ENCODE measurements around the gene JUNB.
A peak's percentile ranks its signal among the peaks of the same experiment; 100 is the strongest.
"Not testable (repeated sequence)": the region's sequence is repeated elsewhere in the genome, so short reads cannot be mapped to it uniquely, and the experiment has no call there.

JUNB gene

DNA sequence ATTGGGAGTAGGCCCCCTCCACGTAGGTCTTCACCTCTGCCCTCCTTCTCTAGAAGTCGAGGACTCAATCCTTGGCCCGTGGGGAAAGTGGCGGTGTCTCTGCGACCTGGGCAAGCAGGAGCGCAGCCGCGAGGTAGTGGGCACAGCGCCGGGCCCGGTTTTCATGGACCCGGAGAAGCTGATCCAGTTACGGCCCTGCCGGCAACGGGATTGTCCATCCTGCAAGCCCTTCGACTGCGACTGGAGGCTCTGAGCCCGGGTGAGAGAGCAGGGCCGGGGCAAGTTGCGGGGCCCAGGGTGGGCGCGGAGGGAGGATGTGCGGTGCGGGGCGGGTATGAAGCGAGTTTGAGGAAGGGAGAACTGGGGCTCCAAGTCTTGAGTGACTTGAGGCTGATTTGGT, 12.8 kb downstream of the JUNB start:
- DNase-seq (ENCODE audit: low spot score): no peak

DNA sequence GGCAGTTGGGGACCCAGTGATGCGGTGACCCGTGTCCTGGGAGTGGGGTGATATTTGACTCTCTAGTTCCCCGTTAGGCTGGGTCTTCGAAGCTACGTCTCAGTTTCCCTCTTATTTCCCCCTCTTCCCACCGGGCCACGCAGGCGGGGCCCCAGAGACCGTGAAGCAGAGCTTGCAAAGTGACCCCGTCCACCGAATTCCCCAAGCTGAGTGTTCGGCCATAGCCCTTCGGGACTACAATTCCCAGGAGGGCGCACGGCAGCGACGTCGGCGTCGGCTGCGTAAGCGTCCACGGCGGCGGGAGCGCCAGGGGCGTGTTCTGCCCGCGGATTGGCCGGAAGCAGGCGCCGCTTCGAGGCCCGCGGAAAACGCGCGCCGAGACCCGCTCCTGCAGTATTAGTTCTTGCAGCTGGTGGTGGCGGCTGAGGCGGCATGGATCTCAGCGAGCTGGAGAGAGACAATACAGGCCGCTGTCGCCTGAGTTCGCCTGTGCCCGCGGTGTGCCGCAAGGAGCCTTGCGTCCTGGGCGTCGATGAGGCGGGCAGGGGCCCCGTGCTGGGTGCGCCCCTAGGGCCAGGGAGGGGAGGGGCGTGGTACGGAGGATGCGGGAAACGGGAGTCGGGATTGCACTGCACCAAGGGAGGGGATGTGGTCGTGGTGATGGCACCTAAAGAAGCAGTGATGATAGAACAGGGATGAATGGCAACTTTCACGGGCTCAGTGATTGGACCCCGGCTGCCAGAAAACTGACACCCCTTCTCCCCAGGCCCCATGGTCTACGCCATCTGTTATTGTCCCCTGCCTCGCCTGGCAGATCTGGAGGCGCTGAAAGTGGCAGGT, 15.2 kb downstream of the JUNB start, which contains the start of gene RNASEH2A:
RNASEH2A (plus strand) TSS at position 343 of the 840 bp plus-strand sequence; CDS start at position 433, 90 bp downstream.
- peak; percentile 97 for DNase-seq (ENCODE audit: low spot score)

- DNase-seq (ENCODE audit: low spot score): no peak
These were observed 23.8 kb downstream of the JUNB start for GRCh38 chr19:12815088-12815487.

DNA sequence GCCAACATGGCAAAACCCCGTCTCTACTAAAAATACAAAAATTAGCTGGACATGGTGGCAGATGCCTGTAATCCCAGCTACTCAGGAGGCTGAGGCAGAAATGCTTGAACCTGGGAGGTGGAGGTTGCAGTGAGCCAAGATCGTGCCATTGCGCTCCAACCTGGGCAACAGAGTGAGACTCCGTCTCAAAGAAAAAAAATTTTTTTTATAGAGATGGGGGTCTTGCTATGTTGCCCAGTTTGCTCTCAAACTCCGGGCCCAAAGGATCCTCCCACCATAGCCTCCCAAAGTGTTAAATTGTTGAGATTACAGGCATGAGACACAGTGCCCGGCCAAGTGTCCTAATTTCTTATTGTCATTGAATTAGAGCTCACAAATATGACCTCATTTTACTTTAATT, 25.9 kb downstream of the JUNB start:
- not testable (repeated sequence) for DNase-seq (ENCODE audit: low spot score)

DNA sequence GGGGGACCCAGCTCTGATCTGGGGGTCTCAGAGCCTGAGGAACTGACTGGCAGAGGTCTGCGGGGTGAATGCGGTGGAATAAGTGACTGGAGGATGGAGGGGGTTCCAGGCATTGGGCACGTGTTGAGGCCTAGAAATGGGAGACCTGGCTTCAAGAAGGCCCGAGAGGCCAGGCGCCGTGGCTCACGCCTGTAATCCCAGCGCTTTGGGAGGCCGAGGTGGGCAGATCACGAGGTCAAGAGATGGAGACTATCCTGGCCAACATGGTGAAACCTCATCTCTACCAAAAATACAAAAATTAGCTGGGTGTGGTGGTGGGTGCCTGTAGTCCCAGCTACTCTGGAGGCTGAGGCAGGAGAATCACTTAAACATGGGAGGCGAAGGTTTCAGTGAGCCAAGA, 26.5 kb downstream of the JUNB start:
- not testable (repeated sequence) for DNase-seq (ENCODE audit: low spot score)

DNA sequence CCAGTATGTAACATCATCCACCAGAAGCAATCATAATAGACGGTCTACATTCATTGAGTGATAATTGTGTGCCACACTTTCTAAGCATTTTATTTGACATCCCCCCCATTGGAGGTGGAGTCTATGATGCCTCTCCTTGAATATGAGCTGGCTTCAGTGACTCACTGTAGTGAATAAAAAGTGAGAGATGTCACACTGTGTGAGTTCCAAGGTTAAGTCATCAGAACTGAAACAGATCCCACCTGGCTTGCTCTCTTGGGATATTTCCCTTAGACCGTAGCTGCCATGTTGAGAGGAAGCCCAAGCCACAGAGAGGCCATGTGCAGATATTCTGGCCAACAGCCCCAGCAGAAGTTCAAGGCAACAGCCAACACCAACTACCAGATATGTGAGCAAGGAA, 30.5 kb downstream of the JUNB start:
- DNase-seq (ENCODE audit: low spot score): no peak

DNA sequence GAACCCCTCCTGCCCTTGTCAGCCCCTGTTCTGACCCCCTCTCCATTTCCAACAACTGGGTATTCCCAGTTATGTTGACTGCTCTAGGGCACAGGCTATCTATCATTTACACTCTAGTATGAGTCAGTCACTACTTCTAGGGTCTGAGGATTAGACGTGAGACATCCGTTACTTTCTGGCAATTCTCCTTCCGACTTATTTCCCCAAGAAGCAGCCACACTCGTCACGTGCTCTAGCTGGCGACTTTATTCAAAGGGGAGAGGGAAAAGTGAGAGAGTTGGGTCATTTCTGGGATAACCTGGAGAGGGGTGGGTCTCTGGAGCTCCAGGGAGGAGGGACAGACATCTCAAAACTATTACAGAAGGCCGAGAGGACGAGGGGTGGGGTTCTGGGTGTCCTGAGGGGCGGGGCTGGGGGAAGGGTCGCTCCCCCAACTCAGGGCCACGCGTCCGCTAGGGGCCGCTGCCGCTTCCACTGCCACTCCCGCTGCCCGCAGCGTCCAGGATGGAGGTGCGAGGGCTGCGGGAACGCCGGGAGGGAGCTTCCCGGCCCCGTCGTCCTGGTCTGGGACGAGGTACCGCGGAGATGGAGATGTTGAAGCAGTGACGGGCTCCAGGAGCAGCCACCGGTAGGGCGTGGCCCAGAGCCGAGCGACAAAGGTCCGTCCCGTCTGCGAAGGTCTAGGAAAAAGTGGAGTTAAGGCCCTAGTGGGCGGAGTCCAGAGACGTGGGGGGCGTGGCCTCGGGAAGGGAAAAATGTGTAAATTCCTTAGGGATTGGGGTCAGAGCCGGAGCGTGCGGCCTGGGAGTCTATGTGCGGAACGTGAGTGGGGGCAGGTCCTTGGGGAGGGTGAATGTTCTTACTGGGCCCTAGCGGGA, 34.2 kb downstream of the JUNB start:
- DNase-seq (ENCODE audit: low spot score): peak; percentile 95

DNA sequence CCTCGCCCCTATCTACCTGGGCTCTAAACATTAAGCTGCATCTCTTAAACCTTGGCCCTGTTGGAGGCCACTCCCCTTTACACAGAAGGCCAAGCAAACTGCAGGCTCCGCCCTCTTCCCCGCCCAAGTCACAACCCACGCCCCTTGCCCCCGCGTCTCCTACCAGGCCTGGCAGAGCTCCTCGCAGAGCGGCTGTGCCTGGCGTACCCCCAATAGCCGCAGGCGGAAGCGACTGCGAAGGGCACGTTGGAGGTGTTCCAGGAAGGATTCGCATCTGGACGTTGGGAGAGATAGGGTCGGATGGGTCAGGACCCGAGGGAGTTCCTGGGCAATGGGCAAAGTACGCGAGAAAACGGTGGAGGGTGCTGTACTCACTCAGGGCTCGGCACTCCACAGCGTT, 37.2 kb downstream of the JUNB start:
- DNase-seq (ENCODE audit: low spot score): peak; percentile 78

DNA sequence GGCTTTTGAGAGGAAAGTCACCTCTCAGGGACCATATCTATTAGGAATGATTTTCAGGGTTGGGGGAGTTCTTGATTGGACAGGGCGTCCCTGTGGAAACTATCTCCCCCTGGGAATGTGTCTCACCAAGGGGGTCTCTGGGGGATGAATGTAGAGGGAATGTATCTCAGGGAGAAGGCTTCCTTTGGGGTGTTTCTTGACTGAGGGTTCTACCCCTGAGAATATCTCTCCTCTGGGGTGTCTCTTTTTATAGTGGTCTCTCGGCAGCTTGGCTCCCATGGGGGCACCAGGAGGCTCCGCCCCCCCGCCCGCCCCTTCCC, 42.1 kb downstream of the JUNB start:
- no peak for DNase-seq (ENCODE audit: low spot score)

- peak; percentile 75 for DNase-seq (ENCODE audit: low spot score)
These were observed 42.7 kb downstream of the JUNB start for GRCh38 chr19:12833738-12834565.

- DNase-seq (ENCODE audit: low spot score): no peak
These were observed 43.3 kb downstream of the JUNB start, which contains the start of gene RTBDN for GRCh38 chr19:12834566-12834943. RTBDN (minus strand) TSS chr19:12834579; CDS start chr19:12829979, 4,600 bp downstream.

GRCh38 chr19:12834976-12835757, 43.9 kb downstream of the JUNB start:
- DNase-seq (ENCODE audit: low spot score): peak; percentile 58

GRCh38 chr19:12836529-12836863, 45.2 kb downstream of the JUNB start:
- DNase-seq (ENCODE audit: low spot score): no peak

GRCh38 chr19:12837225-12837624, 45.9 kb downstream of the JUNB start:
- DNase-seq (ENCODE audit: low spot score): no peak

DNA sequence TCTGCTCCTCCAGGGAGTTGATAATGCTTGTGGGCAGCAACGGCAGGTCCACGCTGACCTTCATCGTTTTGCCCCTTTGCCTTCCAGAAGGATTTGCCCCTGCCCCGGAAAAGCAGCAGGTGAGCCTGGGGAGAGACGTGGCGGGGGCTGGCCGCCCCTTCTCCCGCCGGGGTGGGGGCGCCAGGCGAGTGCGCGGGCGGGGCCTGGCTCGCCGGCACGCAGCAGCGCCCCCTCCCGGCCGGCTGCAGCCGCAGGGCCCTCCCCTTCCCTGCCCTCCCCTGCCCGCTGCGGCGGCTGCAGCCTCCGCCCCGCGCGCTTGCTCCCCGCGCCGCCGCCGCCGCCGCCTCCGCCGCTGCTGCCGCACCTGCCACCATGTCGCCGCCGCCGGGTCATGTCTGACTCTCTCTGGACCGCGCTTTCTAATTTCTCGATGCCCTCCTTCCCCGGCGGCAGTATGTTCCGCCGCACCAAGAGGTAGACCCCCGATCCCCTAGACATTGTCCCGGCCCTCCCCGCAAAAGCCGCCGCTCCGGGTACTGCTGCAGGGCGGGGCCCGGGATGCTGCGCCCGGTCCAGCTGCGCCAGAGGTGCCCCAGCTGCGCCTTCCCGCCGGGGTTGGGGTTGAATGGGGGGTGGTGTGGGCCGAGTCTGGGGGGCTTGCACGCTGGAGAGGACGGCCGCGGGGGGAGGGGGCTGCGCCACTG, 47.0 kb downstream of the JUNB start, which contains the start of gene MAST1:
MAST1 (plus strand) TSS at position 334 of the 704 bp plus-strand sequence; CDS start at position 392, 58 bp downstream.
- peak; percentile 78 for DNase-seq (ENCODE audit: low spot score)

DNA sequence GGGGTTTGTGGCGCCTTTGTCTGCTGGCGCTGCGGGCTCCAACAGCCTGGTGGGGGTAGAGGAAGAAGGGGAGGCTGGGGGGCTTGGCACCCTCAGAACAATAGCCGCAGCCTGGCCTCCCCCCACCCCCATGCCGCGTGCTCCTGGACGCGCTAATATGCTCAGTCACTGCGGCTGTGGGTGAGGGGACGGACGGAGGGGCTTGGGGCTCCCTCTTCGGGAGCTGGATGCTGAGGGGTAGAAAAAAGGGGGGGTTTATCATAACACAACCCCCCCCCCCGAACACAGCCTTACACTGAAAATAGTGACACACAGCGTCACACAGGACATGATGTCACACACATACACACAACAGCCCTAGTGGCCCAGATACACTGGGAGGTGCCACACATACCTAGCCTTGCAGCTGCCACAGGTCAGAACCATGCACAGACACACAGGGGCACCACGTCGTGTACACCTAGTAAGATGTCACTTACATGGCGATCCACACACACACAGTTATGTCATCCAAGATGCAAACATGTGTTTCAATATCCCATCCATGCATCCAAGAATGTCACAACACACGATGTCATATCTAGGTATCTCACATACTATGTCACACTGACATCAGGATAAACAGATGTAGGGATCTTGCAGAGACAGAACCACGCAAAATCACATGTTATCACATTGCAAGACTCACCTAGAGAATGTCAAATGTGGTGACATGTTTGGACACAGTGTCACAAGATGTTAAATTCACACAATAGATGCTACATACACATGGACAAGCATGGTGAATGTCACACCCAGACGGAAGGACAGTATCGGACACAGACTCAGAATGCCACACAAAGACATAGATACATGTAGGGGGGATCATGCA, 47.8 kb downstream of the JUNB start:
- DNase-seq (ENCODE audit: low spot score): no peak

DNA sequence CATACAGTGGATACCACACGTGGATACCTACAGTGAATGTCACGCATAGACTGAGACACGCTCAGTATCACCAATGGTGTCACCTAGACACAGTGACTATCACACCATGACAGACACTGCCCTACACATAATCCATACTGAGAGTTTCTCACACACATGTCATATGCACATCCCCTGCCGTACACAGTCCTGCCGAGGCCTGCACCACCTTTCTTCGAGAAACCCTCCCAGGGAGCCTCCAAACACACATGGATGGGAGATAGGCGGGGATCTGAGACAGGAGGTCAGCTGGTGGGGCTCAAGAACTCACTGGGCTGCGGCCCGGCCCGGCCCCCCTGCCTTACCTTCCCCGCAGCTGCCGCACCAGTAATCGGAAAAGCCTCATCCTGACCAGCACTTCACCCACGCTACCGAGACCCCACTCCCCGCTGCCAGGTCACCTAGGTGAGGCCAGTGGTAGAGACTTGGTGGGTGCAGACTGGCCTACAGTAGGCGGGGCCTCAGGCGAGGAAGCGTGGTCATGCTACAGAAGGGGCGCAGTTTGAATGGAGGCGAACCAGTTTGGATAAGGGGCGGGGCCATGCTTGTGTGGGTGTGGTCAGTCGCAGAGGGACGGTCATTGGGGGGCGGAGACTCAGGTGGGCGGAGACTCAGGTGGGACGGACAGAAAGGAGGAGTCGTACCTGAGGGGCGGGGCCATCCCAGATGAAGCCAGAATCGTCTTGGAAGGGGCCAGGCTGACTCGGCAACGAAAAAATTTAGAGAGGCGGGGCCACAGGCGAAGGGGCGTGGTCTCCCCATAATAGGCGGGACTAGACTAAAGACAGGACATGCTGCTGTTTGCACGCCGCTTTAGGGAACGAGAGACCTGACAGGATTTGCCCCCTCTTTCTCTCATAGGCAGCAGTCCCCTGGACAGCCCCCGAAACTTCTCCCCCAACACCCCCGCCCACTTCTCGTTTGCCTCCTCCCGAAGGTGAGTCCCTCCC, 49.1 kb downstream of the JUNB start:
- peak; percentile 82 for DNase-seq (ENCODE audit: low spot score)

GRCh38 chr19:12841094-12841493, 49.8 kb downstream of the JUNB start:
- peak; percentile 87 for DNase-seq (ENCODE audit: low spot score)
